Activated T-helper 1 cell treated with anti-CD3 and anti-CD28 coated beads, Interleukin-2, amount 50 U/mL, for 16 hours (primary cell): Measurements from ENCODE around the gene AGRN.

Experiments
- DNase-seq, 2 donors: peaks; one replicate each; pipeline ENCODE4 v3.0.0-alpha.2; 2020; ENCODE audit warnings: low read depth in 1 of 2, low spot score in 1 of 2

The AGRN gene

GRCh38 chr1:1035291-1035943 lies 15.5 kb downstream of the AGRN start:
- no peak for DNase-seq

GRCh38 chr1:1037366-1038327 lies 17.7 kb downstream of the AGRN start:
- no peak for DNase-seq

- DNase-seq: no peak
Measured at GRCh38 chr1:1038694-1039093, 18.8 kb downstream of the AGRN start.

GRCh38 chr1:1039145-1039910 lies 19.4 kb downstream of the AGRN start:
- DNase-seq: no peak

GRCh38 chr1:1040004-1040991 lies 20.4 kb downstream of the AGRN start:
- peak; percentile 54 to 71 for DNase-seq

- DNase-seq: no peak
Measured at GRCh38 chr1:1041092-1041523, 21.2 kb downstream of the AGRN start.

GRCh38 chr1:1041873-1042272 lies 22.0 kb downstream of the AGRN start:
- no peak for DNase-seq

- no peak for DNase-seq
Measured at GRCh38 chr1:1042835-1043234, 22.9 kb downstream of the AGRN start.

- DNase-seq: no peak
Measured at GRCh38 chr1:1043411-1043810, 23.5 kb downstream of the AGRN start.

GRCh38 chr1:1043921-1044320 lies 24.0 kb downstream of the AGRN start:
- no peak for DNase-seq

- no peak for DNase-seq
Measured at GRCh38 chr1:1044455-1045078, 24.6 kb downstream of the AGRN start.

GRCh38 chr1:1045129-1045528 lies 25.2 kb downstream of the AGRN start:
- DNase-seq: no peak

- no peak for DNase-seq
Measured at GRCh38 chr1:1046243-1046642, 26.3 kb downstream of the AGRN start.

- DNase-seq: no peak
Measured at GRCh38 chr1:1046767-1047166, 26.8 kb downstream of the AGRN start.

- DNase-seq: no peak
Measured at GRCh38 chr1:1047407-1047806, 27.5 kb downstream of the AGRN start.

- DNase-seq: no peak
Measured at GRCh38 chr1:1047963-1048362, 28.0 kb downstream of the AGRN start.

- DNase-seq: no peak
Measured at GRCh38 chr1:1048765-1049164, 28.8 kb downstream of the AGRN start.

GRCh38 chr1:1049318-1050165 lies 29.6 kb downstream of the AGRN start:
- DNase-seq: no peak

GRCh38 chr1:1050577-1051052 lies 30.7 kb downstream of the AGRN start:
- no peak for DNase-seq
